Keratinocyte (primary cell): ENCODE results near the gene HOXA5. TPM values are rescaled to one million over a fixed set of nuclear protein-coding genes. Genes with fewer than 3 reads are reported as not detected.
A peak's percentile ranks its signal among the peaks of the same experiment; 100 is the strongest.

Source experiments
- DNase-seq: peaks from one replicate; pipeline ENCODE4 v3.0.0-alpha.2; 2011; ENCODE audit warnings: low read depth, missing footprints, low spot score
- FAIRE-seq: peaks from 2 replicates; lab custom pipeline; 2011; peaks lifted over from hg19 to GRCh38; lab: Jason Lieb, UNC
- H2AFZ ChIP-seq: 2 replicates; pipeline ENCODE4 v1.6.0; 2012; ENCODE audit warnings: low read length, control low read depth, inconsistent platforms; ENCODE audit not compliant: control insufficient read depth
- H3K27ac ChIP-seq: 2 replicates; pipeline ENCODE4 v1.5.1; 2011; ENCODE audit warnings: low read length; ENCODE audit not compliant: control insufficient read depth, insufficient read depth
- H3K27me3 ChIP-seq: 3 replicates; pipeline ENCODE4 v1.6.0; 2011; ENCODE audit warnings: low read length; ENCODE audit not compliant: control insufficient read depth, insufficient read depth; ENCODE audit errors: extremely low read depth
- H3K36me3 ChIP-seq, 2 experiments: 2 replicates in 1 of 2; 3 replicates in 1 of 2; pipeline ENCODE4 v1.5.1; 2011; ENCODE audit warnings: low read length in 2 of 2, mild to moderate bottlenecking in 1 of 2; ENCODE audit not compliant: control insufficient read depth in 2 of 2, insufficient read depth in 2 of 2; ENCODE audit errors: extremely low read depth in 1 of 2
- H3K4me1 ChIP-seq: 3 replicates; pipeline ENCODE4 v1.5.1; 2011; ENCODE audit warnings: low read length; ENCODE audit not compliant: control insufficient read depth, insufficient read depth; ENCODE audit errors: extremely low read depth
- H3K4me2 ChIP-seq: 3 replicates; pipeline ENCODE4 v1.6.0; 2011; ENCODE audit warnings: low read depth, low read length; ENCODE audit not compliant: control insufficient read depth, insufficient read depth; ENCODE audit errors: extremely low read depth
- H3K4me3 ChIP-seq, 3 experiments: fragments of 200-600 bp in 1 of 3; sonication (generic) in 1 of 3; 2 replicates in 2 of 3; 3 replicates in 1 of 3; pipeline ENCODE4 v1.5.1; 2011 to 2016; ENCODE audit warnings: low read length in 3 of 3, mild to moderate bottlenecking in 3 of 3, control low read depth in 2 of 3, inconsistent platforms in 1 of 3, low read depth in 1 of 3, mixed read lengths in 1 of 3, mixed run types in 1 of 3, moderate library complexity in 1 of 3; ENCODE audit not compliant: control insufficient read depth in 2 of 3, insufficient read depth in 2 of 3; ENCODE audit errors: extremely low read depth in 1 of 3
- H3K79me2 ChIP-seq: 2 replicates; pipeline ENCODE4 v1.6.0; 2012; ENCODE audit warnings: low read length; ENCODE audit not compliant: control insufficient read depth, insufficient read depth
- H3K9ac ChIP-seq: 3 replicates; pipeline ENCODE4 v1.6.0; 2011; ENCODE audit warnings: low read length; ENCODE audit not compliant: control insufficient read depth, insufficient read depth; ENCODE audit errors: extremely low read depth
- H3K9me1 ChIP-seq: 3 replicates; pipeline ENCODE4 v1.6.0; 2011; ENCODE audit warnings: low read length; ENCODE audit not compliant: control insufficient read depth, insufficient read depth; ENCODE audit errors: extremely low read depth
- H3K9me3 ChIP-seq: 2 replicates; pipeline ENCODE4 v1.5.1; 2012; ENCODE audit warnings: low read depth, low read length; ENCODE audit not compliant: control insufficient read depth
- H4K20me1 ChIP-seq: 3 replicates; pipeline ENCODE4 v1.6.0; 2011; ENCODE audit warnings: low read length; ENCODE audit not compliant: control insufficient read depth, insufficient read depth; ENCODE audit errors: extremely low read depth
- EZH2 ChIP-seq: IDR thresholded peaks from one replicate; pipeline ENCODE4 v1.6.1; 2012; ENCODE audit warnings: inconsistent platforms, mild to moderate bottlenecking, low read length, moderate library complexity
- dilution Hi-C: fragments of 300-500 bp; cut with MboI; formaldehyde crosslinking; loops from one replicate; pipeline ENCODE4 v1.7.0; 2020; ENCODE audit warnings: low sequenced_read_pairs; ENCODE audit not compliant: extremely low pct_ligation_motif_present
- polyA plus RNA-seq, 5 experiments: library from polyadenylated mRNA; depleted of rRNA in 3 of 5; stranded (reverse) in 3 of 5; stranded (forward) in 1 of 5; unstranded in 1 of 5; fragments of >200 nt; gene quantifications; 1 replicate in 1 of 5; 2 replicates in 3 of 5; 3 replicates in 1 of 5; pipeline versions ENCODE4 v1.2.1 to v1.2.3, GENCODE V29; 2011 to 2012; ENCODE audit warnings: missing spikeins in 2 of 5, low read depth in 1 of 5, low replicate concordance in 1 of 5
- TF ChIP-seq, protein P1 (sequence below), 3 experiments: IDR thresholded peaks in 1 of 3; conservative IDR thresholded peaks in 1 of 3; optimal IDR thresholded peaks in 1 of 3; 2 replicates in 2 of 3; 3 replicates in 1 of 3; pipeline versions ENCODE3 to v1.5.1; 2011; ENCODE audit warnings: low read length in 3 of 3, mild to moderate bottlenecking in 3 of 3, moderate library complexity in 2 of 3, control low read depth in 1 of 3, inconsistent platforms in 1 of 3; ENCODE audit not compliant: insufficient read depth in 2 of 3; ENCODE audit errors: extremely low read depth in 1 of 3

Gene HOXA5
- polyA plus RNA-seq, 1 donor (not counting 4 experiments of a cell fraction or from before 2014, with no cell fraction given) = 7.1 TPM

DNA sequence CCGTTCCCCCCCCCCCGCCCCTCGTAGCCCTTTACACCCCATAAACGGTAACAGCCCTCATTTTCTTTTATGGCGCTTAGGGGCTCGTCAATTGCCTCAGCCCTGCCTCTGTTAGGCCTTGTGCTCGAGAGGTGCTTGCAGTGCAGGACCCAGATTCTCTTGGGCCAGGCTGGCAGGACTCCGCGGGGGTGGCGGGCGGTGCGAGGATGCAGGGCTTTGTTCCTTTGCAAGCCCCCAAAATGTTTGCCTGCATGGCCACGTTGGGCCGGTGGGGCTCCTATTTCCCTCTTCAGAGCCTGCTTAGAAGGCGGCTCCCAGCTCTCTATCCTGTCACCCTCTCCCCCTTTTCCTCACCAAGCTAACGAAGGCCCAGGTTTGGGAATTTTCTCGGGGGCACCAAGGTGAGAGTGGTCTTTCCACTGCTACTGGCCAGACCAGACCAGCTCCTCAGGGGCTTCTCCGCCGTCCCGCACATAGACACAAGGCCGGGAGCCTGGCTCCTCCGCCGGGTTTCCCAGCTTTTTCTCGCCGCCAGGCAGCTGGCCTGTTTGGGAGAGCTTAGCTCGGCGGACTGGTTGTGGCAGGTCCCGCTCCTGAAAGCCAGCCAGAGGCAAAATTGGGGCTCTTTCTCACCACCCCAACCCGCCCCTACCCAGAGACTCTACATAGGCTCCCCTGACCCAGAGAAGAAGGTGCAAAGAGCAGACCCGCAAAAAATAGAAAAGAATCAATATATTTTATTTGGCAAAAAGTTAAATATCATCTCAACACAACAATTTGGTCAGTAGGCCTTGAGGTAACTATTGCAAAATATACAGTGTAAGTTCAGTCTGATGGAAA lies 18.5 kb upstream of the HOXA5 start:
- Histone ChIP-seq H3K9me3 (no peaks in the 10 kb centered on the region), H2AFZ (peak overlapping the region; percentile 26), H3K79me2 (peaks cover 61% of the 10 kb centered on the region), H3K4me3 (peak overlapping the region; percentile 78 to 94 (median 84)), H3K4me1 (peaks cover 41% of the 10 kb centered on the region), H3K9me1 (no peaks in the 10 kb centered on the region), H3K4me2 (peak overlapping the region; percentile 98), H3K9ac (peak overlapping the region; percentile 83), H3K27me3 (no peaks in the 10 kb centered on the region), H3K36me3 (peaks cover 4 to 10% of the 10 kb centered on the region in 2 experiments), H4K20me1 (no peaks in the 10 kb centered on the region), H3K27ac (peak overlapping the region; percentile 73)
- DNase-seq (no peak), FAIRE-seq (no peak)
- no peak for TF ChIP-seq EZH2
- TF ChIP-seq, protein P1, sequence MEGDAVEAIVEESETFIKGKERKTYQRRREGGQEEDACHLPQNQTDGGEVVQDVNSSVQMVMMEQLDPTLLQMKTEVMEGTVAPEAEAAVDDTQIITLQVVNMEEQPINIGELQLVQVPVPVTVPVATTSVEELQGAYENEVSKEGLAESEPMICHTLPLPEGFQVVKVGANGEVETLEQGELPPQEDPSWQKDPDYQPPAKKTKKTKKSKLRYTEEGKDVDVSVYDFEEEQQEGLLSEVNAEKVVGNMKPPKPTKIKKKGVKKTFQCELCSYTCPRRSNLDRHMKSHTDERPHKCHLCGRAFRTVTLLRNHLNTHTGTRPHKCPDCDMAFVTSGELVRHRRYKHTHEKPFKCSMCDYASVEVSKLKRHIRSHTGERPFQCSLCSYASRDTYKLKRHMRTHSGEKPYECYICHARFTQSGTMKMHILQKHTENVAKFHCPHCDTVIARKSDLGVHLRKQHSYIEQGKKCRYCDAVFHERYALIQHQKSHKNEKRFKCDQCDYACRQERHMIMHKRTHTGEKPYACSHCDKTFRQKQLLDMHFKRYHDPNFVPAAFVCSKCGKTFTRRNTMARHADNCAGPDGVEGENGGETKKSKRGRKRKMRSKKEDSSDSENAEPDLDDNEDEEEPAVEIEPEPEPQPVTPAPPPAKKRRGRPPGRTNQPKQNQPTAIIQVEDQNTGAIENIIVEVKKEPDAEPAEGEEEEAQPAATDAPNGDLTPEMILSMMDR (optimal IDR thresholded peaks at IDR 0.05 in 1 of 3, IDR thresholded peaks at IDR 0.05 in 1 of 3, conservative IDR thresholded peaks at IDR 0.05 in 1 of 3; ENCODE audit: extremely low read depth in 1 of 3, insufficient read depth in 2 of 3, low read length in 3 of 3) = no peak
- dilution Hi-C loops = no loop called here

DNA sequence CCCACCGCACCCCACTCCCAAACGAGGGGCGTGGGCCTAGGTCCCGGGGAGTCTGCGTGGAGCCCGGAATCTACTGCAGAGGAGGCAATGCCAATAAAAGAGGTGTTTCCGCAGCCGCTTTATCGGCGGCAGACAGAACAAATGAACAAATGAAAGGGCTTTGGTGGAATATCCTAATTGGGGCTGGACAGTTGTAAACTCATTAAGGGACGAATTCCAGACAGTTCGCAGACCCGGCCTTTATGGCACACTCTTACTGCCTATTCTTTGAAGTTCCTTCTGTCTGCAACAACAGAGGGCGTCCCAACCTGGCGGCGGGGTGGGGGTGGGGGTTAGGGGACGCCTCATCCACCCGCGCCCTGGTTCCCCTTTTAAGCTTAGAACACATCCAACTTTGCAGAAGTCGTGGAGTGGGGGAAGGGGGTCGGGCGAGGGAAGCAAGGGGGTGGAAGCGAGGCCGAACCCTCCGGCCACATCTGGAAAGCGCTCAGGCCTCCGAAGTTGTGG lies 17.8 kb upstream of the HOXA5 start:
- Histone ChIP-seq H3K4me1 (peaks cover 42% of the 10 kb centered on the region), H3K27me3 (no peaks in the 10 kb centered on the region)

More for the DNA sequence above, 17.8 kb upstream of the HOXA5 start:
- H4K20me1 ChIP-seq = no peaks in the 10 kb centered on the region
- dilution Hi-C loops = no loop called here
- H3K36me3 ChIP-seq = peaks cover 4 to 10% of the 10 kb centered on the region in 2 experiments
- peak overlapping the region; percentile 90 for H3K9ac ChIP-seq
- peak overlapping the region; percentile 98 for H3K4me2 ChIP-seq
- H3K27ac ChIP-seq = peak overlapping the region; percentile 87
- no peaks in the 10 kb centered on the region for H3K9me3 ChIP-seq
- no peak for FAIRE-seq
- H2AFZ ChIP-seq = peak overlapping the region; percentile 67
- H3K9me1 ChIP-seq = no peaks in the 10 kb centered on the region
- DNase-seq = no peak
- peaks cover 56% of the 10 kb centered on the region for H3K79me2 ChIP-seq
- no peak for TF ChIP-seq EZH2
- TF ChIP-seq, protein P1 (optimal IDR thresholded peaks at IDR 0.05 in 1 of 3, IDR thresholded peaks at IDR 0.05 in 1 of 3, conservative IDR thresholded peaks at IDR 0.05 in 1 of 3; ENCODE audit: extremely low read depth in 1 of 3, insufficient read depth in 2 of 3, low read length in 3 of 3) = peak in 1 of 3 experiments; percentile 3
- peak overlapping the region; percentile 78 to 94 (median 80) for H3K4me3 ChIP-seq
